Gastrocnemius medialis (tissue), 4 donors: ENCODE measurements around the gene COL25A1. TPM values are rescaled to one million over a fixed set of nuclear protein-coding genes. Genes with fewer than 3 reads are reported as not detected.
"Not testable (repeated sequence)": the region's sequence is repeated elsewhere in the genome, so short reads cannot be mapped to it uniquely, and the experiment has no call there.

Source experiments
- ATAC-seq, 2 donors: fragments of 150-250 bp; one replicate each; pipeline ENCODE4 v1.9.1; 2016
- DNase-seq, 2 donors: peaks; one replicate each; pipeline ENCODE4 v3.0.0-alpha.2; 2019
- H3K27ac ChIP-seq, 4 donors: fragments of 200-600 bp; sonication (generic); 1 replicate in 1 of 4; 2 replicates in 3 of 4; pipeline ENCODE4 v1.5.1; 2016 to 2018; ENCODE audit warnings: mild to moderate bottlenecking in 2 of 4, moderate library complexity in 1 of 4
- H3K27me3 ChIP-seq, 3 donors: fragments of 200-600 bp; sonication (generic) in 2 of 3; 1 replicate in 1 of 3; 2 replicates in 2 of 3; pipeline versions ENCODE4 v1.5.1 to v1.6.0; 2016 to 2019; ENCODE audit warnings: mild to moderate bottlenecking in 1 of 3, moderate library complexity in 1 of 3
- H3K36me3 ChIP-seq, 2 donors: fragments of 200-600 bp; sonication (generic) in 1 of 2; one replicate each; pipeline ENCODE4 v1.5.1; 2017 to 2018
- H3K4me1 ChIP-seq, 2 donors: fragments of 200-600 bp; sonication (generic) in 1 of 2; one replicate each; pipeline ENCODE4 v1.5.1; 2016 to 2017; ENCODE audit warnings: mild to moderate bottlenecking in 2 of 2
- H3K4me3 ChIP-seq, 4 donors: fragments of 200-600 bp; sonication (generic) in 3 of 4; 1 replicate in 1 of 4; 2 replicates in 3 of 4; pipeline ENCODE4 v1.5.1; 2016 to 2019; ENCODE audit warnings: mild to moderate bottlenecking in 2 of 4
- H3K9me3 ChIP-seq, 3 donors: fragments of 200-600 bp; sonication (generic) in 2 of 3; 1 replicate in 1 of 3; 2 replicates in 2 of 3; pipeline ENCODE4 v1.5.1; 2016 to 2019
- CTCF ChIP-seq, 5 experiments: fragments of 450-650 bp in 3 of 5; fragments of 200-600 bp in 2 of 5; sonication (generic) in 2 of 5; IDR thresholded peaks in 4 of 5; conservative IDR thresholded peaks in 1 of 5; 1 replicate in 4 of 5; 2 replicates in 1 of 5; pipeline ENCODE4 v1.5.1; 2016 to 2019; ENCODE audit warnings: antibody characterized with exemption in 5 of 5, mild to moderate bottlenecking in 3 of 5, moderate library complexity in 3 of 5
- POLR2A ChIP-seq, 2 donors: fragments of 450-650 bp; IDR thresholded peaks; one replicate each; pipeline ENCODE4 v1.6.1; 2017; ENCODE audit warnings: antibody characterized with exemption in 2 of 2, mild to moderate bottlenecking in 2 of 2, moderate library complexity in 2 of 2
- in situ Hi-C, 4 donors: fragments of 200-750 bp; cut with MboI; loops; one replicate each; pipeline versions ENCODE4 v1.15.0 to v1.8.0; 2017; ENCODE audit warnings: low sequenced_read_pairs in 4 of 4
- intact Hi-C: fragments of 100-400 bp; cut with DNase I; formaldehyde crosslinking; loops from one replicate; pipeline ENCODE4 v1.15.1; 2023; ENCODE audit warnings: low total_unique reads
- total RNA-seq, 4 donors: library from RNA; depleted of rRNA; stranded (reverse); fragments of >200 nt; gene quantifications; one replicate each; pipeline versions ENCODE4 v1.1.0 to v1.2.3, GENCODE V29; 2016

COL25A1 gene
- total RNA-seq, 4 donors from 2014 or later: 0.27 to 2.0 (median 0.85) TPM; not detected in 1

GRCh38 chr4:108940149-108940548 is 362.3 kb downstream of the COL25A1 start:
- intact Hi-C loops (no loop called here), in situ Hi-C loops (no loop called here)
- Histone ChIP-seq H3K36me3 (no peaks in the 10 kb centered on the region), H3K4me1 (peaks cover 0 to 3% of the 10 kb centered on the region in 2 donors), H3K27ac (no peak overlapping the region), H3K9me3 (no peaks in the 10 kb centered on the region), H3K4me3 (no peak overlapping the region), H3K27me3 (no peaks in the 10 kb centered on the region)
- no peak for ATAC-seq
- TF ChIP-seq CTCF (IDR thresholded peaks at IDR 0.05 in 4 of 5, conservative IDR thresholded peaks at IDR 0.05 in 1 of 5) (no peak), POLR2A (IDR thresholded peaks at IDR 0.05) (no peak)
- DNase-seq: no peak

GRCh38 chr4:108937066-108937465 is 365.4 kb downstream of the COL25A1 start:
- Histone ChIP-seq H3K27me3 (no peaks in the 10 kb centered on the region), H3K36me3 (no peaks in the 10 kb centered on the region), H3K27ac (no peak overlapping the region), H3K4me1 (peaks cover 0 to 3% of the 10 kb centered on the region in 2 donors), H3K9me3 (no peaks in the 10 kb centered on the region), H3K4me3 (no peak overlapping the region)
- intact Hi-C loops (no loop called here), in situ Hi-C loops (no loop called here)
- TF ChIP-seq POLR2A (IDR thresholded peaks at IDR 0.05) (no peak), CTCF (IDR thresholded peaks at IDR 0.05 in 4 of 5, conservative IDR thresholded peaks at IDR 0.05 in 1 of 5) (no peak)
- DNase-seq (no peak), ATAC-seq (no peak)

- intact Hi-C loops, H3K4me3 ChIP-seq, H3K4me1 ChIP-seq, H3K36me3 ChIP-seq, ATAC-seq, in situ Hi-C loops, H3K27me3 ChIP-seq, H3K27ac ChIP-seq, H3K9me3 ChIP-seq, DNase-seq: not testable (repeated sequence)
These were observed 368.5 kb downstream of the COL25A1 start for GRCh38 chr4:108933925-108934324.

GRCh38 chr4:108933046-108933445 is 369.4 kb downstream of the COL25A1 start:
- intact Hi-C loops: no loop called here
- Histone ChIP-seq H3K27ac (no peak overlapping the region), H3K36me3 (no peaks in the 10 kb centered on the region), H3K9me3 (no peaks in the 10 kb centered on the region), H3K4me3 (no peak overlapping the region), H3K4me1 (no peaks in the 10 kb centered on the region), H3K27me3 (no peaks in the 10 kb centered on the region)
- in situ Hi-C loops: no loop called here
- DNase-seq (no peak), ATAC-seq (peak; percentile 68 to 90)
- TF ChIP-seq CTCF (IDR thresholded peaks at IDR 0.05 in 4 of 5, conservative IDR thresholded peaks at IDR 0.05 in 1 of 5) (no peak), POLR2A (IDR thresholded peaks at IDR 0.05) (no peak)

DNA sequence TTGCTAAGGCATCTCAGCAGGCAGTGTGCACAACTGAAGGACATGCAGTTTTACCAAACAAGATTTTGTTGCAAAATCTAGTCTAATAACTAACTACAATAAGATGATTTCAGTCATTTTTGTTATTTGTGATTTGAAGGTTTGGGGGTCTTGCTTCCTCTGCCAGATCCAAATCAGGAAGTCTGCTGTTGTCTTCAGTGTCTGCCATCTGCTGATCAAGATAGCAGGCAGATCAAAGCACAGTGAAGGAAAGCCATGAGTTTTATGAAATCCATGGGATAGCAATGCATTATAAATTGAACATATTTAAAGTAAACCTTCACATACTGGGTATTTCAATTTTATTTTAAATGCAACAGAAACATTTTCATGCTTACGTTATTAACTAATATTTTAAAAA is 370.5 kb downstream of the COL25A1 start:
- intact Hi-C loops: no loop called here
- Histone ChIP-seq H3K4me3 (no peak overlapping the region), H3K9me3 (no peaks in the 10 kb centered on the region), H3K27ac (no peak overlapping the region), H3K4me1 (no peaks in the 10 kb centered on the region), H3K27me3 (no peaks in the 10 kb centered on the region), H3K36me3 (no peaks in the 10 kb centered on the region)
- DNase-seq (no peak), ATAC-seq (no peak)
- in situ Hi-C loops: no loop called here
- TF ChIP-seq CTCF (IDR thresholded peaks at IDR 0.05 in 4 of 5, conservative IDR thresholded peaks at IDR 0.05 in 1 of 5) (no peak), POLR2A (IDR thresholded peaks at IDR 0.05) (no peak)
